Stimulated activated CD8-positive, alpha-beta memory T cell treated with anti-CD3 and anti-CD28 coated beads, Interleukin-7, amount 100 ng/mL, for 24 hours (primary cell): ENCODE results near the gene KIF27.
"Not testable (repeated sequence)": the region's sequence is repeated elsewhere in the genome, so short reads cannot be mapped to it uniquely, and the experiment has no call there.

Source experiments
- DNase-seq: peaks from one replicate; pipeline ENCODE4 v3.0.0-alpha.2; 2020; ENCODE audit warnings: low read depth

The KIF27 gene

GRCh38 chr9:83920927-83921707 lies at the start of gene KIF27:
TSS of gene KIF27 (minus strand) at chr9:83921432. CDS start at chr9:83915591, 5,841 bp downstream.
- peak; percentile 98 for DNase-seq

GRCh38 chr9:83969602-83970001 lies 48.4 kb upstream of the KIF27 start:
- DNase-seq: no peak

- no peak for DNase-seq
Observed at GRCh38 chr9:83967073-83967472, 45.8 kb upstream of the KIF27 start.

- no peak for DNase-seq
Observed at GRCh38 chr9:83966209-83966582, 45.0 kb upstream of the KIF27 start.

GRCh38 chr9:83965350-83966208 lies 44.3 kb upstream of the KIF27 start:
- DNase-seq: no peak

GRCh38 chr9:83964973-83965349 lies 43.7 kb upstream of the KIF27 start:
- no peak for DNase-seq

GRCh38 chr9:83962165-83962564 lies 40.9 kb upstream of the KIF27 start:
- DNase-seq: no peak

GRCh38 chr9:83960991-83961390 lies 39.8 kb upstream of the KIF27 start:
- DNase-seq: no peak

GRCh38 chr9:83959061-83959460 lies 37.8 kb upstream of the KIF27 start:
- no peak for DNase-seq

- no peak for DNase-seq
Observed at GRCh38 chr9:83957248-83957513, 35.9 kb upstream of the KIF27 start.

GRCh38 chr9:83956436-83957247 lies 35.4 kb upstream of the KIF27 start:
- peak; percentile 38 for DNase-seq

- DNase-seq: no peak
Observed at GRCh38 chr9:83956086-83956435, 34.8 kb upstream of the KIF27 start.

- not testable (repeated sequence) for DNase-seq
Observed at GRCh38 chr9:83948096-83948495, 26.9 kb upstream of the KIF27 start.

GRCh38 chr9:83940590-83941303 lies 19.5 kb upstream of the KIF27 start:
- DNase-seq: no peak

GRCh38 chr9:83937861-83938455 lies 16.7 kb upstream of the KIF27 start:
- DNase-seq: no peak

GRCh38 chr9:83936523-83936922 lies 15.3 kb upstream of the KIF27 start:
- no peak for DNase-seq

GRCh38 chr9:83935276-83935935 lies 14.2 kb upstream of the KIF27 start:
- no peak for DNase-seq

GRCh38 chr9:83934569-83935275 lies 13.5 kb upstream of the KIF27 start:
- DNase-seq: no peak

- no peak for DNase-seq
Observed at GRCh38 chr9:83933790-83934189, 12.6 kb upstream of the KIF27 start.

- no peak for DNase-seq
Observed at GRCh38 chr9:83932851-83933250, 11.6 kb upstream of the KIF27 start.

- DNase-seq: no peak
Observed at GRCh38 chr9:83932011-83932410, 10.8 kb upstream of the KIF27 start.
